HG03460 (cell line): ENCODE results near the gene HS6ST1.

Experiments
- ATAC-seq: cut with Tn5 transposase; IDR thresholded peaks from one replicate; pipeline ENCODE4 v1.9.1; 2021; ENCODE audit not compliant: unreplicated experiment

HS6ST1 gene

DNA sequence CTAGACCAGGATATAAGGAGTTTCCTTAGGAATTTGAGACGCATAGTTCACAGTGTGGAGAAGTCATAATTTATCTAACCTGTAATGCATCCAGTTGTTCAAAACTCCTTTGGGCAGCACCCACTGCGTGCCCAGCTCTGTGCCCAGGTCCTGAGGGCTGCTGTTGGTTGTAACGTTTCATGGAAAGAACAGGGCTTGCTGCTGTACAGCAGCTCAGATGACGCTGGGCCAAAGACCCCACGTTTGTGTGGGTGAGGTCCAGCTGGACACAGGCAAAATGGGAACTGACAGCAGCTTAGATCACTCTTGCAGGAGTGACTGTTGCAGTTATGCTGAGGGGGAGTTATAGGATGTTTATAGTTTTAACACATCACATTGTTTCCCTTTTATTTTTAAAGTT, 30.0 kb upstream of the HS6ST1 start:
- ATAC-seq: no peak

DNA sequence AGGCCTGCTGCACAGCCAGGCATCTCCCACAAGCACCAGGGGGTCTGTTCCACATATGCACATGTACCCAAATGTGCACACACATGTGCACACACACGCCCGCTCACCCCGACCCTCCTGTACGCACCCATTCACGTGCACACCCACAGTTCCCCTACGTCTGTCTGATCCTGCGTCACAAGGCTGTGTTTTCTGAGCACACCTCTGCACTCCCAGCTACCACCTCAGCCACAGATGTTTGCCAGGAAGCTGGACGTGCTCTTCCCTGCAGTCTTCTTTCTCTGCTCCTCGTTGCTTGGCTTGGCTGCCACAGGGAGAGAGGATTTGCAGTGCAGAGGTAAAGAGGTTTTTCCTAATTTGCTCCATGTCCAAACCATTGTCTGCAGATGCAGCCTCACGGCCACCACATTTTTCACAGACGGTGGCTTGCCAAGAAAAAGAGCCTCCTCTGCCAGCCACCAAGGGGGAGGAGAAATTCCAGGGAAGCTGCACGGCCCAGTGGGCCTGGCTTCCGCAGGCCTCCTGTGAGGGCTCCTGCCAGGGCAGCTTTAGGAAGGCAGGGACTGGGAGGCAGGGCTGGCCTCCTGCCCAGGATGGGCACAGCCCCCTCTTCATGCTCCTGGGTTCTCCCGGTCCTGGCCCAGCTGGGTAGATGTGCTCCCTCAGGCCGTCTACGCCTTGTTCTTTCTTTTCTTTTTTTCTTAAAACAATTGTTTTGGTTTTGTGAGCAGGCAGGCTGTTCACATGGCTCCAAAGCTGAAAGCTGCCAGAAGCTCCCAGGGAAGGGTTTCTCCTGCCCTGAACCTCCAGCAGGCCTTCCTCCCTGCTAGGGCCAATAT, 29.3 kb upstream of the HS6ST1 start:
- ATAC-seq: no peak

DNA sequence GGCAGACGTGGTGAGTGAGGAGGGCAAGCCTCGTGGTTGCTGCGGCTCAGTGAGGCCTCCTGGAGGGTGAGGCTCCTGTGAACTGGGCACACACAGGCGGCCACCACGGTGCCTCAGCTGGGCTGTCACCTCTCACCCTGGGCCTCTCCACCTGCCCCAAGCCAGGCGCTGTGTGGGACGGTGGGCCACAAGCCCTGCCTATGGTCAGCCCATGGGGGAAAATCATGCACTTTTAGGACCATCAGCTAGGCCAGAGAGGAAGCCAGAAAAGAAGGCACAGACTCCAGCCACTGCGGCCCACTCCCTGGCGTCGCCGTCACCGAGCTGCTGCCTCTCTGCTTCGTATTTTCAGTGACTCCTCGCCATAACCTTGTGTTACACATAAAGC, 28.5 kb upstream of the HS6ST1 start:
- no peak for ATAC-seq

- ATAC-seq: no peak
Measured at GRCh38 chr2:128346291-128347170, 27.9 kb upstream of the HS6ST1 start.

GRCh38 chr2:128345436-128346165, 26.9 kb upstream of the HS6ST1 start:
- ATAC-seq: no peak

- no peak for ATAC-seq
Measured at GRCh38 chr2:128344101-128344500, 25.4 kb upstream of the HS6ST1 start.

GRCh38 chr2:128343459-128343858, 24.8 kb upstream of the HS6ST1 start:
- no peak for ATAC-seq

GRCh38 chr2:128342550-128342949, 23.9 kb upstream of the HS6ST1 start:
- no peak for ATAC-seq

DNA sequence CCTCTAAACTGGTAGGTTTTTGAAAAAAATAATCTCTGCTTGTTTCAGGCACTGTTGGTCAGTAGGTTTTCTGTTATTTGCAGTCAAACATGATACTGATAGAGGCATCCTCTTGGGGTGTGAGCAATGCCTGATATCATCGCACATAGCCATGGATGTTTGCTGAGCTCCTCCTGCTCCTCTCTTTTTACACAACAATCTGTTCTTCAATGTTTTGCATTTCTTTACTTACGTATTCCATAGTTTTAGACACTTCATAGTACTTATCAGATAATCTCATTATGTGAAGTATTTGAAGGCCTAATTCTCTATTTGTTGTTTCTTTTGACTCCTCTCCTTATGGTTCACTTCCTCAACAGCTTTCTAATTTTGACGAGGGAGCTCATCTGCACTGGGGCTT, 23.0 kb upstream of the HS6ST1 start:
- ATAC-seq: no peak

- ATAC-seq: no peak
Measured at GRCh38 chr2:128332091-128332634, 13.5 kb upstream of the HS6ST1 start.

- ATAC-seq: no peak
Measured at GRCh38 chr2:128330583-128330982, 11.9 kb upstream of the HS6ST1 start.

GRCh38 chr2:128329607-128330006, 10.9 kb upstream of the HS6ST1 start:
- no peak for ATAC-seq

DNA sequence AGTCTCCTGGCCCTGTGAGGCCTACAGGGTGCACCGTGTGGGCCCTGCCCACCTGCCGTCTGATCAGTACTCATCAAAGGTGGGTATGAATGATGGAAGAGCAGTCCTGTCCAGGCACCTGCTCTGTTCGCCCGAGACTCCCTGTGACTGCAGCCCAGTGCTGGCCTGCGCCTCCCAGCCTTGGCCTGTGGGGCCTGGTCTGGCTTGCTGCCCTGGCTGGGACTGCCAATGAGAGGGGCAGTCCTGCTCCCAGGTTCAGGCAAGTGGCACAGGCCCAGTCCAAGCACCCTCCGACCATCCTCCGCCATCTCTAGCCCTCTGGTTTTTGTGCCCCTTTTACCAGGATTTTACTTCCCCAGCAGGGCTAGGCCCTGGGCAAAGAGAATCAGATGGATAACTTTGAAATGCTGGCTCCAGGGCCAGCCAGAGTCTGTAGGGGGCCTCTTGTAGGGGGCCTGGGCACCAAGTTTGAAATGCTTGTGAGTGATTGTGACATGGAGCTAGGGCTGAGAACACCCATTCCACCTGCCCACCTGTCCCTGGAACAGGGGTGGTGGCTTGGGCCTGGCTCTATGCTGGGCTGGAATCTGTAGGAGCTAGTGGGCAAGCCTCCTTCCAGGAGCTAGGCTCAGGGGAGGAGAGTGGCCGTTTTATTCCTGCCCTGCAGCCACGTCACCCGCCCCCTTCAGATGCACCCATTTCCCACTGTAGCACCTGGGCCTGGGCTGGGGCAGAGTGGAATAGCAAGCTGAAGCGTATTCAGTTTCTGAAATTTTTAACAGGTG, 8.7 kb upstream of the HS6ST1 start:
- ATAC-seq: no peak

- no peak for ATAC-seq
Measured at GRCh38 chr2:128326346-128326745, 7.7 kb upstream of the HS6ST1 start.

DNA sequence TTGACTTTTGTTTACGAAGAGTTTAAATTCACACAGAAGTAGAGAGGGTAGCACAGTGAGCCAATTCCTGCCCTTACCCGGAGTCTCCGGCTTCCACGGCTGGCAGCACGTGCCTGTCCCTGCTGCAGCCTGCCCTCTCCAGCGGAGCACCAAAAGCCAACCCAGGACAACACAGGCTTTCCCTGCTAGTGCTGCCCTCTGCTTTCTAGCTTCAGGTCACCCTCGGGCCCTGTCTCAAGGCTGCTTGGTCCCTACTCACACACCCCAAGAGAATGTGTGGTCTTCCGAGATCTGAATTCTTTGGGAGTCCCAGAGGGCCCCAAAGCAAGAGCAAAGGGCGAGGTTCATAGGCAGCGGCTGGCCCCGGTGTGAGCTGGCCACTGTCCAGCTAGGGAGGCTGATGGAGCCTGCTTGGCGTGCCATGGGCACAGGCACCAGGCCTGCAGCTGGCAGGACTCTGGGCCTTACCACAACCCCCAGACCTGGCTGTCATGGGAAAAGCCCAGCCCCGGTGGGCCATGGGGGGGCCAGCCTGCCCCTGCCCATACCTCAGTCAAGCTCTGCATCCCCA, 7.0 kb upstream of the HS6ST1 start:
- no peak for ATAC-seq

GRCh38 chr2:128324897-128325410, 6.3 kb upstream of the HS6ST1 start:
- ATAC-seq: no peak

- ATAC-seq: no peak
Measured at GRCh38 chr2:128324008-128324896, 5.6 kb upstream of the HS6ST1 start.

- ATAC-seq: no peak
Measured at GRCh38 chr2:128323555-128323931, 4.9 kb upstream of the HS6ST1 start.
